ENCODE data around the gene PLPP1. TPM values are rescaled to one million over a fixed set of nuclear protein-coding genes. Genes with fewer than 3 reads are reported as not detected.

Gene PLPP1
- total and polyA plus RNA-seq, 2 of the 8 experiments (the other 6 are each of a cell fraction or from before 2014, with no cell fraction given): 43.7 to 91.3 TPM

DNA sequence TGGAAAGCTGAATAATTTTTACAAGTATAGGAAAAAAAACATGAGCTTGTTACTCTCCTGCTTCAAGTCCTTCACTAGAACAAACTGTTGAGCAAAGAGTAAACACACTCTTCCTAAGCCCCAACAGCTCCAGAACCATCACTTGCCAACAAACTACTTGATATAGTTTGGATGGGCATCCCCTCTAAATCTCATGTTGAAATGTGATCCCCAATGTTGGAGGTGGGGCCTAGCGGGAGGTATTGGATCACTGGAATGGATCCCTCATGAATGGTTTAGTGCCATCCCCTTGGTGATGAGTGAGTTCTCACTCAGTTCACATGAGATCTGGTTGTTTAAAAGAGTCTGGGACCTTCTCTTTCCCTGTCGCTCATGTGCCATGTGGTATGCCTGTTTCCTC lies 82.8 kb downstream of the PLPP1 start:
- Histone ChIP-seq H4K20me1 (replicated peaks in 1 of 2; ENCODE audit: control insufficient read depth in 1 of 2, insufficient read depth in 2 of 2, low read length in 2 of 2) (no peaks in the 10 kb centered on the region), H3K23ac (ENCODE audit: insufficient read length) (no peak overlapping the region), H3K18ac (ENCODE audit: extremely low read depth, low read length) (no peak overlapping the region), H2AFZ (ENCODE audit: low read length) (no peak overlapping the region), H4K8ac (ENCODE audit: extremely low read depth, insufficient read depth, low read length) (no peak overlapping the region), H3K27ac (ENCODE audit: low read depth, low read length) (no peak overlapping the region), H3K4me1 (replicated peaks in 1 of 4; ENCODE audit: control insufficient read depth in 3 of 4, insufficient read depth in 4 of 4, low read length in 3 of 4) (peaks cover 0 to 5% (median 2%) of the 10 kb centered on the region in 4 experiments; a peak in 5 of 7 replicates), H3K56ac (replicated peaks; ENCODE audit: insufficient read length, low read depth, low read length) (no peak overlapping the region), H3K4me3 (ENCODE audit: extremely low read depth in 1 of 4, insufficient read depth in 2 of 4, low read depth in 3 of 4, low read length in 4 of 4) (no peak overlapping the region), H2BK5ac (ENCODE audit: low read depth, low read length) (no peak overlapping the region; the same call in 1 of the 2 replicates), H2BK120ac (replicated peaks; ENCODE audit: low read depth, low read length) (no peak overlapping the region), H2BK12ac (ENCODE audit: low read depth, low read length) (no peak overlapping the region), H3K79me2 (ENCODE audit: control insufficient read depth in 1 of 2, insufficient read depth in 2 of 2, low read length in 2 of 2) (peaks cover 0 to 74% of the 10 kb centered on the region in 2 experiments; a peak in 2 of 4 replicates), H3K4me2 (ENCODE audit: insufficient read depth in 1 of 2, low read depth in 2 of 2, low read length in 2 of 2) (no peak overlapping the region), H3K9ac (replicated peaks in 1 of 4; ENCODE audit: extremely low read depth in 1 of 4, low read depth in 3 of 4, low read length in 3 of 4) (no peak overlapping the region), H3K36me3 (ENCODE audit: control insufficient read depth in 2 of 4, insufficient read depth in 4 of 4, low read length in 3 of 4) (peaks cover 0 to 31% (median 0%) of the 10 kb centered on the region in 4 experiments; a peak in 2 of 8 replicates), H4K91ac (replicated peaks; ENCODE audit: insufficient read length, low read length) (no peak overlapping the region), H3K9me3 (ENCODE audit: insufficient read depth in 2 of 2, low read depth in 1 of 2, low read length in 1 of 2) (no peaks in the 10 kb centered on the region), H3K14ac (ENCODE audit: insufficient read length) (no peak overlapping the region), H3K79me1 (ENCODE audit: low read depth, low read length) (no peaks in the 10 kb centered on the region; the same call in 1 of the 2 replicates), H3K4ac (replicated peaks; ENCODE audit: insufficient read length, low read depth, low read length) (no peak overlapping the region), H2AK5ac (ENCODE audit: low read depth, low read length) (no peak overlapping the region), H3K27me3 (replicated peaks in 1 of 4; ENCODE audit: control insufficient read depth in 3 of 4, extremely low read depth in 1 of 4, insufficient read depth in 3 of 4, low read length in 3 of 4) (no peaks in the 10 kb centered on the region), H2BK20ac (ENCODE audit: low read length) (no peak overlapping the region), H3K23me2 (ENCODE audit: low read depth, low read length) (no peaks in the 10 kb centered on the region; the same call in 1 of the 2 replicates), H2BK15ac (ENCODE audit: low read length) (no peak overlapping the region), H4K5ac (ENCODE audit: insufficient read length, low read depth, low read length) (no peak overlapping the region)
- peak; percentile 7 for FAIRE-seq
- ChIA-PET CTCF (ENCODE audit: partially characterized antibody) (interaction anchor here (0.7 to 1.3 kb wide), 3 partner anchors 33 to 240 kb away, joined by 3 to 7 read pairs (median 4); no protein-coding TSS in a partner anchor), POLR2A (ENCODE audit: partially characterized antibody) (interaction anchor here (1.5 kb wide), 1 partner anchor 14 kb away, joined by 3 read pairs; no protein-coding TSS in a partner anchor)
- no peak for TF ChIP-seq POLR2A (IDR thresholded peaks at IDR 0.05; ENCODE audit: control extremely low read depth in 1 of 2, low read depth in 2 of 2, low read length in 2 of 2)
- TF ChIP-seq SUZ12 (IDR thresholded peaks at IDR 0.05; ENCODE audit: low read length): no peak
- TF ChIP-seq POU5F1 (IDR thresholded peaks at IDR 0.05; ENCODE audit: low read depth, low read length): no peak
- no peak for TF ChIP-seq SIX5 (IDR thresholded peaks at IDR 0.05; ENCODE audit: low read depth, low read length)
- TF ChIP-seq KDM5A (IDR thresholded peaks at IDR 0.05; ENCODE audit: low read length): no peak
- TF ChIP-seq CEBPB (IDR thresholded peaks at IDR 0.05; ENCODE audit: low read depth, low read length): no peak
- no peak for DNase-seq (ENCODE audit: low read depth in 1 of 2, low spot score in 2 of 2)
- WGBS, 2 experiments (ENCODE audit: extremely low coverage in 1 of 2, insufficient coverage in 1 of 2, insufficient read length in 1 of 2, insufficient replicate concordance in 2 of 2, low coverage in 1 of 2, low lambda C conversion rate in 2 of 2, missing lambda C conversion rate in 1 of 2): 96% methylated on average over 2 of the region's 2 CpGs; no CpG with 5 or more reads in 1 of the 2 experiments

Measured in H1 (cell line).